NB4 (cell line): ENCODE data around the gene MTHFR.

Source experiments
- MYC ChIP-seq: IDR thresholded peaks from 2 replicates; pipeline ENCODE4 v1.6.1; 2011; ENCODE audit warnings: low read depth, low read length
- POLR2A ChIP-seq: IDR thresholded peaks from 2 replicates; pipeline ENCODE4 v1.6.1; 2011; ENCODE audit warnings: mild to moderate bottlenecking; ENCODE audit not compliant: insufficient read length; ENCODE audit errors: extremely low read depth
- TF ChIP-seq, protein P1 (sequence below): IDR thresholded peaks from one replicate; pipeline ENCODE4 v1.5.1; 2012; ENCODE audit warnings: low read depth, low read length

DNA sequence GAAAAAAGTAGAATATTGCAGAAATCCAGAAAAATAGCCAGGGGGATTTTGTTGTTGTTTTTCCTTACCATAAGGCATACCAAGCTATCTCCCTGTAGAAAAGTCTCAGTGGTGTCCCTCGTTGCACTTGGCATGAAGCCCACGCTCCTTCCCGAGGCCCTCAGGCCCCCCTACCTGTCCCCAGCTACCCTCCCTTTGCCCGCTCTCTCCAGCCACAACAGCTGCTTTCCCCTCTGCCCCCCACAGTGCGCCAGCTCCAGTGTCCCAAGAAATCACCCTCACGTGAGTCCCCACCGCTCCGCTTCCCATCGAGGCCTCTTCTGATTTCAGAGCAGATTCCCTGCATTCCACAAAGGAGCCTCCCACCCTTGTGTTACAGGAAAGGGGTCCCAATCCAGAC is 61.5 kb downstream of the MTHFR start:
- TF ChIP-seq POLR2A (no peak), MYC (no peak)
- TF ChIP-seq, protein P1, sequence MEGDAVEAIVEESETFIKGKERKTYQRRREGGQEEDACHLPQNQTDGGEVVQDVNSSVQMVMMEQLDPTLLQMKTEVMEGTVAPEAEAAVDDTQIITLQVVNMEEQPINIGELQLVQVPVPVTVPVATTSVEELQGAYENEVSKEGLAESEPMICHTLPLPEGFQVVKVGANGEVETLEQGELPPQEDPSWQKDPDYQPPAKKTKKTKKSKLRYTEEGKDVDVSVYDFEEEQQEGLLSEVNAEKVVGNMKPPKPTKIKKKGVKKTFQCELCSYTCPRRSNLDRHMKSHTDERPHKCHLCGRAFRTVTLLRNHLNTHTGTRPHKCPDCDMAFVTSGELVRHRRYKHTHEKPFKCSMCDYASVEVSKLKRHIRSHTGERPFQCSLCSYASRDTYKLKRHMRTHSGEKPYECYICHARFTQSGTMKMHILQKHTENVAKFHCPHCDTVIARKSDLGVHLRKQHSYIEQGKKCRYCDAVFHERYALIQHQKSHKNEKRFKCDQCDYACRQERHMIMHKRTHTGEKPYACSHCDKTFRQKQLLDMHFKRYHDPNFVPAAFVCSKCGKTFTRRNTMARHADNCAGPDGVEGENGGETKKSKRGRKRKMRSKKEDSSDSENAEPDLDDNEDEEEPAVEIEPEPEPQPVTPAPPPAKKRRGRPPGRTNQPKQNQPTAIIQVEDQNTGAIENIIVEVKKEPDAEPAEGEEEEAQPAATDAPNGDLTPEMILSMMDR = no peak
